Stimulated activated CD8-positive, alpha-beta memory T cell treated with anti-CD3 and anti-CD28 coated beads, Interleukin-12 subunit alpha, Interleukin-12 subunit beta, amount 100 ng/mL, for 24 hours (primary cell): ENCODE data around the gene RBM8A.
A peak's percentile ranks its signal among the peaks of the same experiment; 100 is the strongest.

ENCODE experiments used
- DNase-seq: peaks from one replicate; pipeline ENCODE4 v3.0.0-alpha.2; 2020; ENCODE audit errors: extremely low read depth

RBM8A gene

GRCh38 chr1:145927063-145927886 lies at the start of gene RBM8A:
RBM8A (minus strand) TSS chr1:145927484; CDS start chr1:145927426, 58 bp downstream.
- DNase-seq: peak; percentile 78

- DNase-seq: no peak
Measured at GRCh38 chr1:145977016-145977415, 49.7 kb upstream of the RBM8A start.

GRCh38 chr1:145975216-145975615 lies 47.9 kb upstream of the RBM8A start:
- DNase-seq: no peak

GRCh38 chr1:145974721-145975120 lies 47.4 kb upstream of the RBM8A start:
- no peak for DNase-seq

GRCh38 chr1:145972580-145972979 lies 45.3 kb upstream of the RBM8A start:
- DNase-seq: no peak

- DNase-seq: no peak
Measured at GRCh38 chr1:145967288-145967687, 40.0 kb upstream of the RBM8A start.

GRCh38 chr1:145965119-145965744 lies 37.9 kb upstream of the RBM8A start:
- no peak for DNase-seq

- peak; percentile 69 for DNase-seq
Measured at GRCh38 chr1:145964328-145965118, 37.2 kb upstream of the RBM8A start, which contains the start of the genes ANKRD34A and POLR3GL. ANKRD34A (minus strand) TSS chr1:145964575; CDS start chr1:145961759, 2,816 bp downstream. POLR3GL (plus strand) TSS chr1:145964690; CDS start chr1:145974866, 10,176 bp downstream.

- no peak for DNase-seq
Measured at GRCh38 chr1:145963265-145964019, 36.2 kb upstream of the RBM8A start.

GRCh38 chr1:145962157-145963102 lies 35.1 kb upstream of the RBM8A start:
- DNase-seq: no peak

- DNase-seq: no peak
Measured at GRCh38 chr1:145961425-145962156, 34.3 kb upstream of the RBM8A start.

GRCh38 chr1:145961109-145961424 lies 33.8 kb upstream of the RBM8A start:
- no peak for DNase-seq

GRCh38 chr1:145960468-145961108 lies 33.3 kb upstream of the RBM8A start:
- no peak for DNase-seq

- no peak for DNase-seq
Measured at GRCh38 chr1:145959957-145960467, 32.7 kb upstream of the RBM8A start.

GRCh38 chr1:145959333-145959732 lies 32.0 kb upstream of the RBM8A start:
- DNase-seq: no peak

GRCh38 chr1:145958734-145959133 lies 31.4 kb upstream of the RBM8A start:
- DNase-seq: no peak

GRCh38 chr1:145957443-145958319 lies 30.4 kb upstream of the RBM8A start, which contains the start of gene LIX1L:
LIX1L (minus strand) TSS chr1:145958017; CDS start chr1:145957927, 90 bp downstream.
- DNase-seq: peak; percentile 81
